ENCODE results near the gene CEACAM16. TPM values are rescaled to one million over a fixed set of nuclear protein-coding genes. Genes with fewer than 3 reads are reported as not detected.
A peak's percentile ranks its signal among the peaks of the same experiment; 100 is the strongest.

Gene CEACAM16
- polyA plus RNA-seq, 1 donor (not counting 4 experiments of a cell fraction or from before 2014, with no cell fraction given) = not detected

GRCh38 chr19:44692379-44692721 lies 6.6 kb upstream of the CEACAM16 start:
- Histone ChIP-seq H3K79me2 (ENCODE audit: control insufficient read depth, insufficient read depth, low read length) (no peaks in the 10 kb centered on the region), H3K4me3 (ENCODE audit: control insufficient read depth in 2 of 3, extremely low read depth in 1 of 3, insufficient read depth in 2 of 3, low read depth in 1 of 3, low read length in 3 of 3) (peak overlapping the region in 1 of 3 experiments; percentile 11), H2AFZ (ENCODE audit: control insufficient read depth, low read length) (peak overlapping the region; percentile 49), H3K9me3 (ENCODE audit: control insufficient read depth, low read depth, low read length) (no peaks in the 10 kb centered on the region), H4K20me1 (ENCODE audit: control insufficient read depth, extremely low read depth, insufficient read depth, low read length) (no peaks in the 10 kb centered on the region), H3K9ac (ENCODE audit: control insufficient read depth, extremely low read depth, insufficient read depth, low read length) (peak overlapping the region; percentile 63), H3K36me3 (ENCODE audit: control insufficient read depth in 2 of 2, extremely low read depth in 1 of 2, insufficient read depth in 2 of 2, low read length in 2 of 2) (no peaks in the 10 kb centered on the region), H3K27ac (ENCODE audit: control insufficient read depth, insufficient read depth, low read length) (peak overlapping the region; percentile 90), H3K4me2 (ENCODE audit: control insufficient read depth, extremely low read depth, insufficient read depth, low read depth, low read length) (peak overlapping the region; percentile 63), H3K4me1 (ENCODE audit: control insufficient read depth, extremely low read depth, insufficient read depth, low read length) (peaks cover 25% of the 10 kb centered on the region), H3K9me1 (ENCODE audit: control insufficient read depth, extremely low read depth, insufficient read depth, low read length) (no peaks in the 10 kb centered on the region), H3K27me3 (ENCODE audit: control insufficient read depth, extremely low read depth, insufficient read depth, low read length) (no peaks in the 10 kb centered on the region)
- DNase-seq (ENCODE audit: low read depth, low spot score) (no peak), FAIRE-seq (no peak)
- dilution Hi-C loops (cut with MboI; ENCODE audit: extremely low pct_ligation_motif_present, low sequenced_read_pairs) = no loop called here
- TF ChIP-seq EZH2 (IDR thresholded peaks at IDR 0.05; ENCODE audit: low read length) (no peak), CTCF (optimal IDR thresholded peaks at IDR 0.05 in 1 of 3, IDR thresholded peaks at IDR 0.05 in 1 of 3, conservative IDR thresholded peaks at IDR 0.05 in 1 of 3; ENCODE audit: extremely low read depth in 1 of 3, insufficient read depth in 2 of 3, low read length in 3 of 3) (no peak)

GRCh38 chr19:44694184-44694579 lies 4.8 kb upstream of the CEACAM16 start:
- Histone ChIP-seq H3K4me3 (ENCODE audit: control insufficient read depth in 2 of 3, extremely low read depth in 1 of 3, insufficient read depth in 2 of 3, low read depth in 1 of 3, low read length in 3 of 3) (no peak overlapping the region), H4K20me1 (ENCODE audit: control insufficient read depth, extremely low read depth, insufficient read depth, low read length) (no peaks in the 10 kb centered on the region), H3K4me2 (ENCODE audit: control insufficient read depth, extremely low read depth, insufficient read depth, low read depth, low read length) (no peak overlapping the region), H3K36me3 (ENCODE audit: control insufficient read depth in 2 of 2, extremely low read depth in 1 of 2, insufficient read depth in 2 of 2, low read length in 2 of 2) (no peaks in the 10 kb centered on the region), H3K9me1 (ENCODE audit: control insufficient read depth, extremely low read depth, insufficient read depth, low read length) (no peaks in the 10 kb centered on the region), H3K9ac (ENCODE audit: control insufficient read depth, extremely low read depth, insufficient read depth, low read length) (no peak overlapping the region), H2AFZ (ENCODE audit: control insufficient read depth, low read length) (no peak overlapping the region), H3K9me3 (ENCODE audit: control insufficient read depth, low read depth, low read length) (no peaks in the 10 kb centered on the region), H3K27me3 (ENCODE audit: control insufficient read depth, extremely low read depth, insufficient read depth, low read length) (no peaks in the 10 kb centered on the region), H3K27ac (ENCODE audit: control insufficient read depth, insufficient read depth, low read length) (no peak overlapping the region), H3K4me1 (ENCODE audit: control insufficient read depth, extremely low read depth, insufficient read depth, low read length) (peaks cover 25% of the 10 kb centered on the region), H3K79me2 (ENCODE audit: control insufficient read depth, insufficient read depth, low read length) (no peaks in the 10 kb centered on the region)
- dilution Hi-C loops (cut with MboI; ENCODE audit: extremely low pct_ligation_motif_present, low sequenced_read_pairs) = no loop called here
- TF ChIP-seq EZH2 (IDR thresholded peaks at IDR 0.05; ENCODE audit: low read length) (no peak), CTCF (optimal IDR thresholded peaks at IDR 0.05 in 1 of 3, IDR thresholded peaks at IDR 0.05 in 1 of 3, conservative IDR thresholded peaks at IDR 0.05 in 1 of 3; ENCODE audit: extremely low read depth in 1 of 3, insufficient read depth in 2 of 3, low read length in 3 of 3) (peak; percentile 22 to 42 (median 40))
- DNase-seq (ENCODE audit: low read depth, low spot score) = no peak
- no peak for FAIRE-seq
